Measurements from ENCODE around the gene IGLL5. TPM values are rescaled to one million over a fixed set of nuclear protein-coding genes. Genes with fewer than 3 reads are reported as not detected.
A peak's percentile ranks its signal among the peaks of the same experiment; 100 is the strongest.

Gene IGLL5
- not detected in 2 replicates for total RNA-seq (2014; rRNA removed; shearing (Covaris generic))

DNA sequence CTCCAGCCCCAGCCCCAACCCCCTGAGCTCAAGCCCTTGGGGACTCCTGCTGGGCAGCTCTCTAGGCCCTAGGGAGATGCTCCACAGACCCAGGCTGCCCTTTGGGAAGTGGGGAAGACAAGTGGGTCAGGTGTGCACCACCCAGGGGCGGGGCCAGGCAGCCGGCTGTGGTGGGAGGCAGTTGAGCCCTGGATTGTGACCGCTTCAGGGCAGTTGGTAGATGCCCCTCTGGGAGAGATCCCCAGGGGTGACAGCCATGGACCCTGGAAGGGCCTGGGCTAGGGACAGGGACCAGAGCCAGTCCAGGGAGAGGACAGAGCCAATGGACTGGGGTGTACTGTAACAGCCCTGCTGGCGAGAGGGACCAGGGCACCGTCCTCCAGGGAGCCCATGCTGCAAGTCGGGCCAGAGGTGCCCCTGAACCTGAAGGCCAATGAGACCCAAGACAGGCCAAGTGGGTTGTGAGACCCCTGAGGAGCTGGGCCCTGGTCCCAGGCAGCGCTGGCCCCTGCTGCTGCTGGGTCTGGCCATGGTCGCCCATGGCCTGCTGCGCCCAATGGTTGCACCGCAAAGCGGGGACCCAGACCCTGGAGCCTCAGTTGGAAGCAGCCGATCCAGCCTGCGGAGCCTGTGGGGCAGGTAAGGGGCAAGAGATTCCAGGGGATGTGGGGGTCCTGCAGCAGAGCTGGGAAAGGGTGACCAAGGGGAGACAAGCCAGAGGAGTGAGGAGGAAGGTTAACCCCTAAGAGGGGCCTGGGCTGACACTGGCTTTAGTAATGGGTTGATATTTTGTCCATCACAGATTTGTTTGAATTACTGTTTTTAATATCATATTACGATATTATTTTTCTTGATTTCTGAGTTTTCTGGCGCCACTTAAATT, at the start of gene IGLL5:
IGLL5 (plus strand) TSS at position 196 of the 883 bp plus-strand sequence; CDS start at position 434, 238 bp downstream.
- H3K36me3 ChIP-seq (replicated peaks; ENCODE audit: control insufficient read depth, insufficient read depth, low read length) = no peaks in the 10 kb centered on the region
- peak; percentile 45 for DNase-seq
- H3K27me3 ChIP-seq (ENCODE audit: control insufficient read depth, insufficient read depth, low read length) = peaks cover 4% of the 10 kb centered on the region; the same call in 1 of the 2 replicates
- H3K4me3 ChIP-seq (ENCODE audit: insufficient read depth, low read depth, low read length) = no peak within 1 kb of the TSS

DNA sequence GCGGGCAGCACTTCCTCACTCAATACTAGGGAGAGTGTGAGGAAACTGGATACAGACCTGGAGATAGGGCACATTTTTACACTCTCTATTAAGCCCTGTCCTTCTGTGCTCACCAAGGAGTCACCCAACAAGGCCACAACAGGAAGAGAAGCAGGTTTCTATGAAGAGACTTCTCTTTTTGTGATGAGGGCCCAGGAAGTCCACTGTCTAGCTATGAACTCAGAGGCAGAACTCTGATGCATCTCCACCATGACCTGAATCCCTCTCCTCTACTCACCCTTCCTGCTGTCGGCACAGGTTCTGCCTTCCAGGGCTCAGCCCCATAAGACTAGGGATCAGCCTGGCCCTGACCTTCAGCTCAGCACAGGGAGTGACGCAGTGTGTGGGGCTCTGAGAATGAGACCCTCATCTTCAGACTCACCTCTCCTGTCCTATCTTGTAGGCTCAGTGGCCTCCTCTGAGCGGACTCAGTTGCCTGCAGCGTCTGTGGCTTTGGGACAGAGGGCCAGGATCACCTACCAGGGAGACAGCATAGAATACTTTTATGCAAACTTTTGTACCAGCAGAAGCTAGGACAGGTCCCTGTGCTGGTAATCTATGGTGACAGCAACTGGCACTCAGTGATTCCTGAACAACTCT, 49.3 kb upstream of the IGLL5 start:
- H3K27me3 ChIP-seq (ENCODE audit: control insufficient read depth, insufficient read depth, low read length) = peaks cover 3% of the 10 kb centered on the region; the same call in 1 of the 2 replicates
- no peak overlapping the region for H3K4me3 ChIP-seq (ENCODE audit: insufficient read depth, low read depth, low read length)
- DNase-seq = no peak
- H3K36me3 ChIP-seq (replicated peaks; ENCODE audit: control insufficient read depth, insufficient read depth, low read length) = no peaks in the 10 kb centered on the region

- no peak for DNase-seq
- Histone ChIP-seq H3K4me3 (ENCODE audit: insufficient read depth, low read depth, low read length) (no peak overlapping the region), H3K36me3 (replicated peaks; ENCODE audit: control insufficient read depth, insufficient read depth, low read length) (no peaks in the 10 kb centered on the region), H3K27me3 (ENCODE audit: control insufficient read depth, insufficient read depth, low read length) (peaks cover 1% of the 10 kb centered on the region; the same call in 1 of the 2 replicates)
These were observed 47.9 kb upstream of the IGLL5 start for GRCh38 chr22:22839570-22840314.

DNA sequence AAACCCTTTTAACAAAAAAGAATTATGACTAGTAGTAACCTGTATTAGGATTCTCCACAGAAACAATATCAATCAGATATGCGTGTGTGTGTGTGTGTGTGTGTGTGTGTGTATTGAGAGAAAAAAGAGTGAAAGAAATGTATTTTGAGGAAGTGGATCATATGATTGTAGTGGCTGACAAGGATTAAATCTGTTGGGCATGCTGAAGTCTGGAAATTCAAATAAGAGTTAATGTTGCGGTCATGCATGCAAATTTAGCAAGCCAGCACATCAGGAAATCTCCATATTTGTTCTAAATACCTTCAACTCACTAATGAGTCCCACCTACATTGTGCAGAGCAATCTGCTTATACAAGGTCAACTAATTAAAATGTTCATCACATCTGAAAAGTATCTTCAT, 46.8 kb upstream of the IGLL5 start:
- DNase-seq = no peak
- H3K27me3 ChIP-seq (ENCODE audit: control insufficient read depth, insufficient read depth, low read length) = peaks cover 1% of the 10 kb centered on the region; the same call in 1 of the 2 replicates
- H3K4me3 ChIP-seq (ENCODE audit: insufficient read depth, low read depth, low read length) = no peak overlapping the region
- H3K36me3 ChIP-seq (replicated peaks; ENCODE audit: control insufficient read depth, insufficient read depth, low read length) = no peaks in the 10 kb centered on the region

- no peak for DNase-seq
- H3K27me3 ChIP-seq (ENCODE audit: control insufficient read depth, insufficient read depth, low read length) = peaks cover 1% of the 10 kb centered on the region; the same call in 1 of the 2 replicates
- H3K36me3 ChIP-seq (replicated peaks; ENCODE audit: control insufficient read depth, insufficient read depth, low read length) = no peaks in the 10 kb centered on the region
- no peak overlapping the region for H3K4me3 ChIP-seq (ENCODE audit: insufficient read depth, low read depth, low read length)
These were observed 46.0 kb upstream of the IGLL5 start for GRCh38 chr22:22841598-22841997.

DNA sequence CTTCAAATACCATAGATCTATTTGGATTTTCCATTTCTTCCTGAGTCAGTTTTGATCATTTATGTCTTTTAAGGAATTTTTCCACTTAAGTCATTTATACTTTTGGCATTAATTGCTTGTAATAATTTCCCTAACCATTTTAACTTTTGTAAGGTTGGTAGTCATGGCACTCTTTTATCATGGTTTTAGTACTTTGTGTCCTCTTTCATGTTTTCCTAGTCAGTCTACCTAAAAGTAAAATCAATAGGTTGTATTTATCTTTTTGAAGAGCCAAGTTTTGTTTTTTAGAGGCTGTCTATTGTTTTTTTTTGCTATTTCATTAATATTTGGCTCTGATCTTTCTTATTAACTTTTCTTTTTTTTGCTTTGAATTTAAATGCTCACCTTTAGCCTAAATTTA, 45.5 kb upstream of the IGLL5 start:
- no peaks in the 10 kb centered on the region for H3K36me3 ChIP-seq (replicated peaks; ENCODE audit: control insufficient read depth, insufficient read depth, low read length)
- no peak for DNase-seq
- no peak overlapping the region for H3K4me3 ChIP-seq (ENCODE audit: insufficient read depth, low read depth, low read length)
- peaks cover 1% of the 10 kb centered on the region; the same call in 1 of the 2 replicates for H3K27me3 ChIP-seq (ENCODE audit: control insufficient read depth, insufficient read depth, low read length)

GRCh38 chr22:22843848-22844247, 43.8 kb upstream of the IGLL5 start:
- no peak overlapping the region for H3K4me3 ChIP-seq (ENCODE audit: insufficient read depth, low read depth, low read length)
- DNase-seq = no peak
- peaks cover 1% of the 10 kb centered on the region; the same call in 1 of the 2 replicates for H3K27me3 ChIP-seq (ENCODE audit: control insufficient read depth, insufficient read depth, low read length)
- H3K36me3 ChIP-seq (replicated peaks; ENCODE audit: control insufficient read depth, insufficient read depth, low read length) = no peaks in the 10 kb centered on the region

GRCh38 chr22:22847241-22847640, 40.4 kb upstream of the IGLL5 start:
- H3K4me3 ChIP-seq (ENCODE audit: insufficient read depth, low read depth, low read length) = no peak overlapping the region
- no peaks in the 10 kb centered on the region for H3K36me3 ChIP-seq (replicated peaks; ENCODE audit: control insufficient read depth, insufficient read depth, low read length)
- DNase-seq = no peak
- H3K27me3 ChIP-seq (ENCODE audit: control insufficient read depth, insufficient read depth, low read length) = peaks cover 2% of the 10 kb centered on the region

GRCh38 chr22:22848364-22848866, 39.2 kb upstream of the IGLL5 start:
- Histone ChIP-seq H3K27me3 (ENCODE audit: control insufficient read depth, insufficient read depth, low read length) (peaks cover 9% of the 10 kb centered on the region), H3K36me3 (replicated peaks; ENCODE audit: control insufficient read depth, insufficient read depth, low read length) (no peaks in the 10 kb centered on the region), H3K4me3 (ENCODE audit: insufficient read depth, low read depth, low read length) (no peak overlapping the region)
- DNase-seq = peak; percentile 79

GRCh38 chr22:22849640-22850610, 37.7 kb upstream of the IGLL5 start:
- Histone ChIP-seq H3K27me3 (ENCODE audit: control insufficient read depth, insufficient read depth, low read length) (peaks cover 11% of the 10 kb centered on the region), H3K36me3 (replicated peaks; ENCODE audit: control insufficient read depth, insufficient read depth, low read length) (no peaks in the 10 kb centered on the region), H3K4me3 (ENCODE audit: insufficient read depth, low read depth, low read length) (no peak overlapping the region)
- no peak for DNase-seq

DNA sequence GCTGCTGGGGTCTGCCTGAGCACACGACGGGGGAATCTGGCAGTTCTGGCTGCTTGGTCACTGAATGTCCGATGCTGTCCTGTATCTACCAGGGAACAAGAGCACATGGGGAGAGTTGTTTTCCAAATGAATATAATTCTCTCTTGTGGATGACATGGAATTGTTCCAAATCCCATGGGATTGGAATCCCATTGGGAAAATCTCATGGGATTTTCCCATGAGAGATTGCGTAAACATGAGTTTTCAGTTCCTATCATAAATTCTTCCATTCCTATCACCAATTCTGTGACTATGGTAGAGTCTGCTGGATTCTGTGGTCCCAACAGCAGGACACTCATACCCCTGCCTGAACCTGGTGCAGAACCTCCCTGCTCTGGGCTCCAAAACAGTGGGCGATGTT, 35.6 kb upstream of the IGLL5 start:
- H3K36me3 ChIP-seq (replicated peaks; ENCODE audit: control insufficient read depth, insufficient read depth, low read length) = no peaks in the 10 kb centered on the region
- peaks cover 11% of the 10 kb centered on the region for H3K27me3 ChIP-seq (ENCODE audit: control insufficient read depth, insufficient read depth, low read length)
- no peak overlapping the region for H3K4me3 ChIP-seq (ENCODE audit: insufficient read depth, low read depth, low read length)
- no peak for DNase-seq

DNA sequence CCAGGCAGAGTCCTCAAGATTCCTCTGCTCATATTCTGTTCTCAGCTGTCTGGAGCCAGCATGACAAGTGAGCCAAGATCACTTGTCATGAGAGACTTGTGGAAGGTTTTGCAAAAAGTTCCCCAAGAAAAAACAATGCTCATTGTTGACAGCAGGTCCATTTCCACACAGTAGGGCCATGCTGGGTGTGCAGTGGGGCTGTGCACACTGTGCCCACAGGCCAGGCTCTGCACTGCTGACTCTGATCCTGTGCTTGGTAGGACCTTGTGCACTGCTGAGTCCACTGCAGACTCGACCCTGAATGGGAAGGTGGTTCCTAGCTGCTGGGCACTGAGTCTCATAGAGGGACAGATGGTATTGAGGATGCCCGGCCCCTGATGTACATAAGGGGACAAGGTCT, 33.9 kb upstream of the IGLL5 start:
- Histone ChIP-seq H3K36me3 (replicated peaks; ENCODE audit: control insufficient read depth, insufficient read depth, low read length) (no peaks in the 10 kb centered on the region), H3K27me3 (ENCODE audit: control insufficient read depth, insufficient read depth, low read length) (peaks cover 11% of the 10 kb centered on the region), H3K4me3 (ENCODE audit: insufficient read depth, low read depth, low read length) (no peak overlapping the region)
- no peak for DNase-seq

DNA sequence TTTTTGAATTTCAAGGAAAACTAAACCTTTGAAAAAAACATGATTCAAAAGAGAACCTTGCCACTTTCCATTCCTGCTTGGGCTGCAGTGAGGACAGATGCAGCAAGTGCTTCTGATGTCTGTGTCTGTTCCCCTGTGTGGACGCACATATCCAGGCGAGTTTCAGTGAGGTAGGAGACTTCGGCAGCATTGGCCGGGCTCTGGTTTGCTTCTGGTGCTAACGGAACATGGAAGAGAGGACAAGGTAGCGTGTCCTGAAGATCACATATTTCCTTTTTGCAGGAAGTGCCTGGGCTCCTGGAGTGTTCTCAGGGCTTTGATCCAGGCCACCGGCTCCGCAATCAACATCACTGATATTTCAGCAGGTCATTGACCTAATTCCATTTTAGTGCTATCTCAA, 33.1 kb upstream of the IGLL5 start:
- H3K36me3 ChIP-seq (replicated peaks; ENCODE audit: control insufficient read depth, insufficient read depth, low read length) = no peaks in the 10 kb centered on the region
- H3K4me3 ChIP-seq (ENCODE audit: insufficient read depth, low read depth, low read length) = no peak overlapping the region
- DNase-seq = no peak
- H3K27me3 ChIP-seq (ENCODE audit: control insufficient read depth, insufficient read depth, low read length) = peaks cover 11% of the 10 kb centered on the region
